Omental fat pad (tissue), 4 donors: ENCODE data around the gene PLEKHG3. TPM values are rescaled to one million over a fixed set of nuclear protein-coding genes. Genes with fewer than 3 reads are reported as not detected.
A peak's percentile ranks its signal among the peaks of the same experiment; 100 is the strongest.
"Not testable (repeated sequence)": the region's sequence is repeated elsewhere in the genome, so short reads cannot be mapped to it uniquely, and the experiment has no call there.

ENCODE experiments used
- ATAC-seq: fragments of 150-250 bp; one replicate; pipeline ENCODE4 v1.9.1; 2016; ENCODE audit warnings: mild to moderate bottlenecking, moderate library complexity; ENCODE audit not compliant: low FRiP score
- DNase-seq: peaks from one replicate; pipeline ENCODE4 v3.0.0-alpha.2; 2019; ENCODE audit warnings: low spot score
- total RNA-seq, 4 donors: library from RNA; depleted of rRNA; stranded (reverse); fragments of >200 nt; gene quantifications; one replicate each; pipeline ENCODE4 v1.1.0, GENCODE V29; 2016
- TF ChIP-seq, protein P1 (sequence below), 3 donors: fragments of 450-650 bp; IDR thresholded peaks; one replicate each; pipeline ENCODE4 v1.5.1; 2016 to 2017; ENCODE audit warnings: antibody characterized with exemption in 3 of 3, mild to moderate bottlenecking in 3 of 3, moderate library complexity in 2 of 3

The PLEKHG3 gene
- total RNA-seq, 4 donors from 2014 or later, result 29.6 to 45.9 (median 37.5) TPM

DNA sequence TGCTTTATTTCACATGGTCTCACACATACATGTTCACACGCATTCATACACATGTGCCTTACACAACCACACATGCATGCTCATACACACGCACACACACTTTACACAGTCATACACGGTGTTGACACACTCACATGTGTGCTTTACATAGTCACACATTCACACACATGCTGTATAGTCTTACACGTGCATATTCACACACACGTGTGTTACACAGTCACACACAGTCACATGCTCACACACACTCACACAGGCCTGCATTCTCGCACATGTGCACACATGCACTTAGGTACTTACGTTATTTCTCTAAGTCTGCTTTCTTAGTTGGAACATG lies 18.0 kb upstream of the PLEKHG3 start:
- DNase-seq (no peak), ATAC-seq (no peak)
- TF ChIP-seq, protein P1, sequence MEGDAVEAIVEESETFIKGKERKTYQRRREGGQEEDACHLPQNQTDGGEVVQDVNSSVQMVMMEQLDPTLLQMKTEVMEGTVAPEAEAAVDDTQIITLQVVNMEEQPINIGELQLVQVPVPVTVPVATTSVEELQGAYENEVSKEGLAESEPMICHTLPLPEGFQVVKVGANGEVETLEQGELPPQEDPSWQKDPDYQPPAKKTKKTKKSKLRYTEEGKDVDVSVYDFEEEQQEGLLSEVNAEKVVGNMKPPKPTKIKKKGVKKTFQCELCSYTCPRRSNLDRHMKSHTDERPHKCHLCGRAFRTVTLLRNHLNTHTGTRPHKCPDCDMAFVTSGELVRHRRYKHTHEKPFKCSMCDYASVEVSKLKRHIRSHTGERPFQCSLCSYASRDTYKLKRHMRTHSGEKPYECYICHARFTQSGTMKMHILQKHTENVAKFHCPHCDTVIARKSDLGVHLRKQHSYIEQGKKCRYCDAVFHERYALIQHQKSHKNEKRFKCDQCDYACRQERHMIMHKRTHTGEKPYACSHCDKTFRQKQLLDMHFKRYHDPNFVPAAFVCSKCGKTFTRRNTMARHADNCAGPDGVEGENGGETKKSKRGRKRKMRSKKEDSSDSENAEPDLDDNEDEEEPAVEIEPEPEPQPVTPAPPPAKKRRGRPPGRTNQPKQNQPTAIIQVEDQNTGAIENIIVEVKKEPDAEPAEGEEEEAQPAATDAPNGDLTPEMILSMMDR (IDR thresholded peaks at IDR 0.05), result no peak

DNA sequence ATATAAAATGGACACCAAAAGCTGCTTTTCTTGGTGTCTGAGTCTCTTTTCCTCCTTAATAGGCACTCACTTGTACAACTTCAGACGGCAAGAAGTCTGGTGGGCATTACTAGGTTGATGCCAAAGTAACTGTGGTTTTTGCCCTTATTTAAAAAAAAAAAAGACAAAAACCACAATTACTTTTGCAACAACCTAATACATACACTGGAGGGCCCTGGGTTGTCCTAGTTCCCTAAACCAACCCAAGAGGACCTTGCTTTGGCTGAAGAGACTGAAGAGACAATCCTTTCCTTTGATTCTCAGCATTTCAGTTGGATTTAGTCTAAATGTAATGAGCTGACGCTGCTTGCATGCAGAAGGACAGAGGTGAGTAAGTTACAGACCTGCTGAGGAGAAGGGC lies 16.2 kb upstream of the PLEKHG3 start:
- TF ChIP-seq, protein P1 (IDR thresholded peaks at IDR 0.05), result no peak
- ATAC-seq, result no peak
- no peak for DNase-seq

DNA sequence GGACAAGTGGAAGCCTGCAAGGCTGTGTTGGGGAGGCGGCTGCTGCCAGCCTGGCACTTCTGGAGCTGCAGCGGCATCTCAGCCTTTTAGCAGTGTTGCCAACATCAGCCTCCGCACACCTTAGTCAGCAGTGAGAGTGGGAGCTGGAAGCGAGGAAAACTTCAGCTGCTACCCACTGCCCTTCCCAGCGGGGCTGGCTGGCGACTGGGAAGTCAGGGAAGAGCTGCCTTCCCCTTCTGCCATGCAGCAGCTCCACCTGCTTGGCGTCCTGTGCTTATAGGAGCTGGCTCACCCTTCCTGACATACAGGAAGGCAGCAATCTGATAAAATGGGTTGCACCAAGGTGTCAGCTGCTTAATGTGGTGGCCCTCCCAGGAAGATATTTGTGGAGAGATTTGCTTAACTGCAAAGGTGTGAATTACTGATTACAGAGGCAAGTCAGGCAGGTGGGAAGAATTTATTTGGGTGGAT lies 15.4 kb upstream of the PLEKHG3 start:
- no peak for DNase-seq
- ATAC-seq, result peak; percentile 61
- TF ChIP-seq, protein P1 (IDR thresholded peaks at IDR 0.05), result no peak

DNA sequence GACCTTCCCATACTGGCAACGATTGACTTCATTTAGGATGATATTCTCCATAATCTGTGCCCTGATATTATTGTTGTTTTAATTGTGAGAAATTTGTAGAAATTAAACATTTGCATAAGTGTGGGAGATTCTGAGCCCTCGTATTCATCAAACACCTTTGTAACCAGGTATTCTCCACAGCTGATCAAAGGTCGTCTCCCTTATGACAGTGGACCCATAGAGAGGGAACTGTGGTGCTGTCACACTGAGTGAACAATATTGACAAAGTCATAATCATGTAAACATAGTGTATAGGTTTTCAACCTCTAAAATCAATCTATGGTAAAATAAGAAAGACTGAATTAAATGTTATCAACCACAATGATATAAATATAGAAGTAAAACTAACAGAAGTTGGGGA lies 14.9 kb upstream of the PLEKHG3 start:
- ATAC-seq, result no peak
- no peak for DNase-seq
- TF ChIP-seq, protein P1 (IDR thresholded peaks at IDR 0.05), result no peak

DNA sequence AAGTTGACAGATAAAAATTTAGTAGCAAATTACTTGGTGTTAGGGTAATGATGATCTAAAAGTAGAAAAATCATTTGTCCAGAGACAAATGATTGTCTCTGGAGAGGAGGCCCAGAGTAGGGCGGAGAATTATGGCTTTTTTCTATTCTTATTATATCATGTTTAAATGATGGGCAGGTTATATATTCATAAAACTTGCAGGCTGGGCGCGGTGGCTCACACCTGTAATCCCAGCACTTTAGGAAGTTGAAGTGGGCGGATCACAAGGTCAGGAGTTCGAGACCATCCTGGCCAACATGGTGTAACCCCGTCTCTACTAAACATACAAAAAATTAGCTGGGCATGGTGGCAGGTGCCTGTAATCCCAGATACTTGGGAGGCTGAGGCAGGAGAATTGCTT lies 13.6 kb upstream of the PLEKHG3 start:
- not testable (repeated sequence) for DNase-seq, ATAC-seq

DNA sequence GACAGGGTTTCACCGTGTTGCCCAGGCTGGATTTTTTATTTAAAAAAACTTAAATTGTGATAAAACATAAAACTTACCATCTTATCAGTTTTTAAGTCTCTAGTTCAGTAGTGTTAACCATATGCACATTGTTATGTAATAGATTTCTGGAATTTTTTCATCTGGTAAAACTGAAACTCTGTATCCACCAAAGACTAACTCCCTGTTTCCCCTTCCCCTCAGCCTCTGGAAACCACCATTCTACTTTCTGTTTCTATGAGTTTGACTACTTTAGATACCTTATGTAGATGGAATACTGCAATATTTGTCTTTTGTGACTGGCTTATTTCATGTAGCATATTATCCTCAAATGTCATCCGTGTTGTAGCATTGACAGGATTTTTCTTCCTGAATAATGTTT lies 12.8 kb upstream of the PLEKHG3 start:
- no peak for DNase-seq
- ATAC-seq, result no peak
- TF ChIP-seq, protein P1 (IDR thresholded peaks at IDR 0.05), result no peak

DNA sequence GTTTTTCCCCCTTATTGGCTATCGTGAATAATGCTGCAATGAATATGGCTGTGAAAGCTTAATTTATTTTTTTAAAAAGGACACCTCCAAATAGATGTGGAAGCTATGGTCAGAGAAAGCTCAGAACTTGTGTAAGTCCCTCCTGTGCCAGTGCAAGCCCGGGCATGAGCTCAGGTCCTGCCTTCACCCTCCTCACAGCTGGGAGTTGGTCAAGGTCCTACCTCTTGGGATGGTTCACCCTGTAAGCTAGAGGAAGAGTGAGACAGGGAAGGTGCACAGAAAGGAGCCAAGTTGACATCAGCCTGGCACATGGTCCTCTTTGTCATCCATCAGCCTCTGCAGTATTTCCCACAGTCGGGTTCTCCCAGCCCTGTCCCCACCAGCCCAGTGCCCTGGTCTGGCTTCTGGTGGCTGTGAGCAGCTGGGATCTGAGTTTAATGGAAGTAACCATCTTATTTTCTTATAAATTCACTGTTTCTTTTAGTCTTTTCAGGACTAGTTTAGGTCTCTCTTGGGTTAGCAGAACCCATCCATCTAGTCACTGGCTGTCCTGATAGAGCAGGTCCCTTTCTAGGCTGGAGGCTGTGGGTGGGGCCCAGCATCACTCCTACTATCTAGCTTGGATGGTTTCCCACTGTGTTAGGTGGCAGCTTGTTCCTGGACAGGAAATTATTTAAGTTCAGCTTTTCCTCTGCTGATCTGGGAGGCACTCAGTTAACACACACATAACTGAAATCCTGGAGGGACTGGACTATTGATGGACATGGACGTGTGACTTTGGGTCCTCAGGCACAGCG lies 11.8 kb upstream of the PLEKHG3 start:
- DNase-seq, result no peak
- ATAC-seq, result no peak
- TF ChIP-seq, protein P1 (IDR thresholded peaks at IDR 0.05), result no peak
